B cell (primary cell): ENCODE measurements around the gene OR1J4. TPM values are rescaled to one million over a fixed set of nuclear protein-coding genes. Genes with fewer than 3 reads are reported as not detected.

ENCODE experiments used
- ATAC-seq: fragments of 200-7000 bp; cut with Tn5 transposase; one replicate; pipeline ENCODE4 v1.10.0; 2021; ENCODE audit warnings: low read depth, mild to moderate bottlenecking, moderate number of reproducible peaks, moderate library complexity
- CTCF ChIA-PET: fragments of 350-600 bp; sonication (Branson Sonifier 250); formaldehyde crosslinking; loops from one replicate; lab custom pipeline; 2021; ENCODE audit warnings: antibody characterized with exemption, inconsistent platforms; lab: Charles Lee
- POLR2A ChIA-PET: fragments of 350-600 bp; sonication (Branson Sonifier 250); formaldehyde crosslinking; loops from one replicate; lab custom pipeline; 2021; ENCODE audit warnings: antibody characterized with exemption; lab: Charles Lee
- DNase-seq: peaks from one replicate; pipeline ENCODE4 v3.0.0; 2013
- H2AFZ ChIP-seq: 2 replicates; pipeline ENCODE4 v1.6.1; 2012; ENCODE audit warnings: mild to moderate bottlenecking, low read depth, low read length; ENCODE audit not compliant: insufficient read depth, poor library complexity, severe bottlenecking
- H3K27ac ChIP-seq, 2 donors: 1 replicate in 1 of 2; 2 replicates in 1 of 2; pipeline ENCODE4 v1.5.1; 2012 to 2013; ENCODE audit warnings: low read length in 2 of 2, mild to moderate bottlenecking in 2 of 2, moderate library complexity in 1 of 2
- H3K27me3 ChIP-seq, 4 experiments: fragments of 200-600 bp in 1 of 4; sonication (generic) in 1 of 4; replicated peaks in 1 of 4; 1 replicate in 2 of 4; 2 replicates in 2 of 4; pipeline versions ENCODE4 v1.6.1 to v1.7.0; 2013 to 2016; ENCODE audit warnings: low read length in 3 of 4, mild to moderate bottlenecking in 2 of 4, mixed read lengths in 1 of 4, moderate library complexity in 1 of 4; ENCODE audit not compliant: insufficient read depth in 4 of 4, control insufficient read depth in 3 of 4; ENCODE audit errors: control extremely low read depth in 1 of 4
- H3K36me3 ChIP-seq, 2 experiments: replicated peaks in 1 of 2; 1 replicate in 1 of 2; 2 replicates in 1 of 2; pipeline versions ENCODE4 v1.6.1 to v1.7.1; 2013; ENCODE audit warnings: low read length in 1 of 2; ENCODE audit not compliant: insufficient read depth in 2 of 2, control insufficient read depth in 1 of 2; ENCODE audit errors: control extremely low read depth in 1 of 2, extremely low read depth in 1 of 2
- H3K4me1 ChIP-seq, 2 donors: fragments of 200-600 bp in 1 of 2; sonication (generic) in 1 of 2; 1 replicate in 1 of 2; 2 replicates in 1 of 2; pipeline versions ENCODE4 v1.5.1 to v1.6.1; 2013 to 2017; ENCODE audit warnings: low read length in 2 of 2; ENCODE audit not compliant: control insufficient read depth in 2 of 2, insufficient read depth in 2 of 2
- H3K4me2 ChIP-seq: replicated peaks from 2 replicates; pipeline ENCODE3; 2012; ENCODE audit warnings: mild to moderate bottlenecking, low read depth, low read length; ENCODE audit not compliant: poor library complexity, severe bottlenecking
- H3K4me3 ChIP-seq, 5 experiments: fragments of 200-600 bp in 1 of 5; sonication (generic) in 1 of 5; 1 replicate in 3 of 5; 2 replicates in 2 of 5; pipeline versions ENCODE4 v1.5.1 to v1.7.0; 2011 to 2016; ENCODE audit warnings: low read length in 4 of 5, mild to moderate bottlenecking in 4 of 5, low read depth in 2 of 5, control low read depth in 1 of 5, moderate library complexity in 1 of 5; ENCODE audit not compliant: insufficient read depth in 1 of 5; ENCODE audit errors: control extremely low read depth in 1 of 5, extremely low read depth in 1 of 5
- H3K79me2 ChIP-seq: fragments of 200-600 bp; sonication (generic); one replicate; pipeline ENCODE4 v1.6.0; 2016; ENCODE audit warnings: low read length; ENCODE audit not compliant: control insufficient read depth, insufficient read depth
- H3K9ac ChIP-seq: fragments of 200-600 bp; sonication (generic); 2 replicates; pipeline ENCODE4 v1.6.1; 2017; ENCODE audit warnings: mild to moderate bottlenecking, low read length, moderate library complexity
- H3K9me3 ChIP-seq, 3 donors: one replicate each; pipeline versions ENCODE4 v1.6.1 to v1.7.1; 2013; ENCODE audit warnings: low read length in 2 of 3; ENCODE audit not compliant: control insufficient read depth in 2 of 3, insufficient read depth in 1 of 3; ENCODE audit errors: control extremely low read depth in 1 of 3
- H4K20me1 ChIP-seq: 2 replicates; pipeline ENCODE4 v1.6.0; 2012; ENCODE audit warnings: mild to moderate bottlenecking, low read length; ENCODE audit not compliant: insufficient read depth, control insufficient read depth, poor library complexity, severe bottlenecking
- H3K27ac Mint-ChIP-seq: one replicate; pipeline ENCODE4 v1.8.0; 2021; ENCODE audit warnings: mixed read lengths
- H3K27me3 Mint-ChIP-seq: one replicate; pipeline ENCODE4 v1.8.0; 2021; ENCODE audit warnings: mixed read lengths
- H3K4me1 Mint-ChIP-seq: one replicate; pipeline ENCODE4 v1.8.0; 2021; ENCODE audit warnings: mixed read lengths
- H3K4me3 Mint-ChIP-seq: one replicate; pipeline ENCODE4 v1.8.0; 2021; ENCODE audit warnings: mixed read lengths
- H3K9me3 Mint-ChIP-seq: one replicate; pipeline ENCODE4 v1.8.0; 2022; ENCODE audit warnings: mixed read lengths; ENCODE audit not compliant: insufficient read depth
- EZH2 ChIP-seq: IDR thresholded peaks from 2 replicates; pipeline ENCODE4 v1.6.1; 2012; ENCODE audit warnings: borderline replicate concordance, low read depth, mild to moderate bottlenecking, moderate library complexity, low read length; ENCODE audit not compliant: insufficient read depth, poor library complexity, severe bottlenecking
- WGBS: methylation state at CpG from one replicate; pipeline ENCODE4 v1.1.5; 2013; ENCODE audit warnings: missing lambda C conversion rate; ENCODE audit not compliant: insufficient coverage; 5-methylcytosine and 5-hydroxymethylcytosine counted together
- intact Hi-C: fragments of 100-400 bp; cut with micrococcal nuclease; formaldehyde crosslinking; loops from one replicate; pipeline ENCODE4 v1.10.0; 2022
- polyA plus RNA-seq: library from polyadenylated mRNA; depleted of rRNA; stranded (reverse); fragments of >200 nt; gene quantifications from 2 replicates; pipeline ENCODE4 v1.2.3, GENCODE V29; 2012
- total RNA-seq, 2 donors: library from RNA; stranded (reverse); fragments of 120-200 nt in 1 of 2; gene quantifications; 1 replicate in 1 of 2; 2 replicates in 1 of 2; pipeline versions ENCODE4 v1.2.3 to v1.2.4, GENCODE V29; 2013 to 2022
- TF ChIP-seq, protein P1 (sequence below): fragments of 200-600 bp; IDR thresholded peaks from one replicate; pipeline ENCODE4 v1.8.0; 2022; ENCODE audit warnings: antibody characterized with exemption, mild to moderate bottlenecking

Gene OR1J4
- total and polyA plus RNA-seq, 2 donors (not counting 1 experiment from before 2014, with no cell fraction given), result not detected

DNA sequence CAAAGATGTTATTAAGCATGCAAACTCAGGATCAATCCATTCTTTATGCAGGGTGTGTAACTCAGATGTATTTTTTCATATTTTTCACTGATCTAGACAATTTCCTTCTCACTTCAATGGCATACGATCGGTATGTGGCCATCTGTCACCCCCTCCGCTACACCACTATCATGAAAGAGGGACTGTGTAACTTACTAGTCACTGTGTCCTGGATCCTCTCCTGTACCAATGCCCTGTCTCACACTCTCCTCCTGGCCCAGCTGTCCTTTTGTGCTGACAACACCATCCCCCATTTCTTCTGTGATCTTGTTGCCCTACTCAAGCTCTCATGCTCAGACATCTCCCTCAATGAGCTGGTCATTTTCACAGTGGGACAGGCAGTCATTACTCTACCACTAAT lies 435 bp downstream of the OR1J4 start:
- 93% methylated on average over 3 of the region's 3 CpGs for WGBS
- Histone ChIP-seq H3K9me3 (no peaks in the 10 kb centered on the region), H2AFZ (no peak overlapping the region), H3K27me3 (peaks cover 0 to 10% (median 4%) of the 10 kb centered on the region in 4 experiments), H3K4me3 (no peak overlapping the region), H3K36me3 (no peaks in the 10 kb centered on the region), H4K20me1 (no peaks in the 10 kb centered on the region), H3K4me2 (no peak overlapping the region), H3K9ac (no peak overlapping the region), H3K4me1 (no peaks in the 10 kb centered on the region), H3K27ac (no peak overlapping the region), H3K79me2 (no peaks in the 10 kb centered on the region)
- Mint-ChIP-seq H3K4me1 (no peaks in the 10 kb centered on the region), H3K9me3 (no peaks in the 10 kb centered on the region), H3K4me3 (no peak overlapping the region), H3K27me3 (peaks cover 33% of the 10 kb centered on the region), H3K27ac (no peak overlapping the region)
- DNase-seq (no peak), ATAC-seq (no peak)
- TF ChIP-seq, protein P1, sequence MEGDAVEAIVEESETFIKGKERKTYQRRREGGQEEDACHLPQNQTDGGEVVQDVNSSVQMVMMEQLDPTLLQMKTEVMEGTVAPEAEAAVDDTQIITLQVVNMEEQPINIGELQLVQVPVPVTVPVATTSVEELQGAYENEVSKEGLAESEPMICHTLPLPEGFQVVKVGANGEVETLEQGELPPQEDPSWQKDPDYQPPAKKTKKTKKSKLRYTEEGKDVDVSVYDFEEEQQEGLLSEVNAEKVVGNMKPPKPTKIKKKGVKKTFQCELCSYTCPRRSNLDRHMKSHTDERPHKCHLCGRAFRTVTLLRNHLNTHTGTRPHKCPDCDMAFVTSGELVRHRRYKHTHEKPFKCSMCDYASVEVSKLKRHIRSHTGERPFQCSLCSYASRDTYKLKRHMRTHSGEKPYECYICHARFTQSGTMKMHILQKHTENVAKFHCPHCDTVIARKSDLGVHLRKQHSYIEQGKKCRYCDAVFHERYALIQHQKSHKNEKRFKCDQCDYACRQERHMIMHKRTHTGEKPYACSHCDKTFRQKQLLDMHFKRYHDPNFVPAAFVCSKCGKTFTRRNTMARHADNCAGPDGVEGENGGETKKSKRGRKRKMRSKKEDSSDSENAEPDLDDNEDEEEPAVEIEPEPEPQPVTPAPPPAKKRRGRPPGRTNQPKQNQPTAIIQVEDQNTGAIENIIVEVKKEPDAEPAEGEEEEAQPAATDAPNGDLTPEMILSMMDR, result no peak
- TF ChIP-seq EZH2, result no peak
- ChIA-PET POLR2A (no interaction called here), CTCF (interaction anchor here (1.0 kb wide), 1 partner anchor 14 kb away, joined by 3 read pairs; no protein-coding TSS in a partner anchor)
- intact Hi-C loops, result no loop called here

DNA sequence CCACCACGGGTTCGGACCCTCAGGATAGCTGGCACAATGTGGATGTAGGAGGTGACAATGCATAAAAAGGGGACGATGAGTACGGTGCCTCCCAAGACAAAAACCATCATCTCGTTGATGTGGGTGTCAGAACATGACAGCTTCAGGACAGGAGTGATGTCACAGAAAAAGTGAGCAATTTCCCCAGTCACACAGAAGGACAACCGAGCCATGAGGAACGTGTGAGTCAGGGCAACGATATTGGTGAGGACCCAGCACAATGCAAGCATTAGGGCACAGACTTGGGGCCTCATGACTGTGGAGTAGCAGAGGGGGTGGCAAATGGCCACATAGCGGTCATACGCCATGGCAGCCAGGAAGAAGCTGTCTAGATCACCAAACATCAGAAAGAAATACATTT lies 7.7 kb downstream of the OR1J4 start:
- Histone ChIP-seq H3K9me3 (no peaks in the 10 kb centered on the region), H2AFZ (no peak overlapping the region), H3K4me3 (no peak overlapping the region), H3K79me2 (no peaks in the 10 kb centered on the region), H3K27ac (no peak overlapping the region), H3K9ac (no peak overlapping the region), H4K20me1 (no peaks in the 10 kb centered on the region), H3K36me3 (no peaks in the 10 kb centered on the region), H3K4me2 (no peak overlapping the region), H3K4me1 (no peaks in the 10 kb centered on the region), H3K27me3 (peaks cover 0 to 12% (median 4%) of the 10 kb centered on the region in 4 experiments)
- TF ChIP-seq, protein P1, result no peak
- no peak for TF ChIP-seq EZH2
- H3K27me3 Mint-ChIP-seq, result peaks cover 48% of the 10 kb centered on the region
- no peak overlapping the region for H3K4me3 Mint-ChIP-seq
- no peak overlapping the region for H3K27ac Mint-ChIP-seq
- POLR2A ChIA-PET, result no interaction called here
- DNase-seq, result no peak
- no peaks in the 10 kb centered on the region for H3K4me1 Mint-ChIP-seq
- WGBS, result 89% methylated on average over 9 of the region's 10 CpGs
- ATAC-seq, result no peak
- intact Hi-C loops, result no loop called here
- CTCF ChIA-PET, result no interaction called here
- H3K9me3 Mint-ChIP-seq, result no peaks in the 10 kb centered on the region
